ENCODE measurements around the gene VGF.

The VGF gene

GRCh38 chr7:101165958-101166647 is 734 bp upstream of the VGF start:
- TF ChIP-seq ZNF274 (IDR thresholded peaks at IDR 0.05; ENCODE audit: low read depth, low read length), result no peak
- H3K4me3 ChIP-seq (ENCODE audit: low read length), result no peak overlapping the region; the same call in 1 of the 2 replicates

- TF ChIP-seq ZNF274 (IDR thresholded peaks at IDR 0.05; ENCODE audit: low read depth, low read length), result no peak
- H3K4me3 ChIP-seq (ENCODE audit: low read length), result peak overlapping the region; percentile 19; the same call in 1 of the 2 replicates
These were observed 1.1 kb downstream of the VGF start for GRCh38 chr7:101164071-101164840.

- H3K4me3 ChIP-seq (ENCODE audit: low read length), result peak overlapping the region; percentile 33; the same call in 1 of the 2 replicates
- no peak for TF ChIP-seq ZNF274 (IDR thresholded peaks at IDR 0.05; ENCODE audit: low read depth, low read length)
These were observed 1.9 kb downstream of the VGF start for GRCh38 chr7:101163279-101164070.

GRCh38 chr7:101162551-101163278 is 2.7 kb downstream of the VGF start:
- TF ChIP-seq ZNF274 (IDR thresholded peaks at IDR 0.05; ENCODE audit: low read depth, low read length), result no peak
- H3K4me3 ChIP-seq (ENCODE audit: low read length), result peak overlapping the region; percentile 33; the same call in 1 of the 2 replicates

- H3K4me3 ChIP-seq (ENCODE audit: low read length), result no peak overlapping the region
- TF ChIP-seq ZNF274 (IDR thresholded peaks at IDR 0.05; ENCODE audit: low read depth, low read length), result no peak
These were observed 3.5 kb downstream of the VGF start for GRCh38 chr7:101161692-101162471.

GRCh38 chr7:101160910-101161309 is 4.5 kb downstream of the VGF start:
- no peak for TF ChIP-seq ZNF274 (IDR thresholded peaks at IDR 0.05; ENCODE audit: low read depth, low read length)
- H3K4me3 ChIP-seq (ENCODE audit: low read length), result no peak overlapping the region

- no peak for TF ChIP-seq ZNF274 (IDR thresholded peaks at IDR 0.05; ENCODE audit: low read depth, low read length)
These were observed 5.4 kb downstream of the VGF start for GRCh38 chr7:101159696-101160674.

GRCh38 chr7:101156866-101157589 is 8.3 kb downstream of the VGF start:
- no peak for TF ChIP-seq ZNF274 (IDR thresholded peaks at IDR 0.05; ENCODE audit: low read depth, low read length)
- H3K4me3 ChIP-seq (ENCODE audit: low read length), result no peak overlapping the region

More at GRCh38 chr7:101159696-101160674, 5.4 kb downstream of the VGF start:
- H3K4me3 ChIP-seq (ENCODE audit: low read length), result no peak overlapping the region

- no peak overlapping the region for H3K4me3 ChIP-seq (ENCODE audit: low read length)
- TF ChIP-seq ZNF274 (IDR thresholded peaks at IDR 0.05; ENCODE audit: low read depth, low read length), result no peak
These were observed 9.1 kb downstream of the VGF start for GRCh38 chr7:101156277-101156676.

- no peak for TF ChIP-seq ZNF274 (IDR thresholded peaks at IDR 0.05; ENCODE audit: low read depth, low read length)
These were observed 10.1 kb downstream of the VGF start for GRCh38 chr7:101155303-101155702.

GRCh38 chr7:101154693-101155102 is 10.7 kb downstream of the VGF start:
- peak overlapping the region; percentile 79 for H3K4me3 ChIP-seq (ENCODE audit: low read length)
- no peak for TF ChIP-seq ZNF274 (IDR thresholded peaks at IDR 0.05; ENCODE audit: low read depth, low read length)

More at GRCh38 chr7:101155303-101155702, 10.1 kb downstream of the VGF start:
- peak overlapping the region; percentile 79 for H3K4me3 ChIP-seq (ENCODE audit: low read length)
